Measurements from ENCODE around the gene GDF2. TPM values are rescaled to one million over a fixed set of nuclear protein-coding genes. Genes with fewer than 3 reads are reported as not detected.

The GDF2 gene
- total and polyA plus RNA-seq, 10 of the 15 experiments (the other 5 are each of a cell fraction or from before 2014, with no cell fraction given), result not detected

- TF ChIP-seq GATAD2B (conservative IDR thresholded peaks at IDR 0.05; ENCODE audit: low read depth) (no peak), ZBTB11 (CRISPR knock-in tag; IDR thresholded peaks at IDR 0.05) (no peak), SREBF2 (IDR thresholded peaks at IDR 0.05; ENCODE audit: low read length) (no peak), BHLHE40 (IDR thresholded peaks at IDR 0.05; ENCODE audit: borderline replicate concordance in 1 of 2, low read depth in 2 of 2, low read length in 1 of 2) (no peak), E2F8 (IDR thresholded peaks at IDR 0.05; ENCODE audit: low read depth, partially characterized antibody) (no peak), IKZF1 (conservative IDR thresholded peaks at IDR 0.05) (no peak), NR2F1 (conservative IDR thresholded peaks at IDR 0.05) (no peak), STAT3 (IDR thresholded peaks at IDR 0.05; ENCODE audit: low read depth, low read length) (no peak)
These were observed 44.6 kb downstream of the GDF2 start (continued) for GRCh38 chr10:47366731-47367460.

Measured in GM12878 (cell line).